Measurements from ENCODE around the gene ZGPAT.
"Not testable (repeated sequence)": the region's sequence is repeated elsewhere in the genome, so short reads cannot be mapped to it uniquely, and the experiment has no call there.

ZGPAT gene

DNA sequence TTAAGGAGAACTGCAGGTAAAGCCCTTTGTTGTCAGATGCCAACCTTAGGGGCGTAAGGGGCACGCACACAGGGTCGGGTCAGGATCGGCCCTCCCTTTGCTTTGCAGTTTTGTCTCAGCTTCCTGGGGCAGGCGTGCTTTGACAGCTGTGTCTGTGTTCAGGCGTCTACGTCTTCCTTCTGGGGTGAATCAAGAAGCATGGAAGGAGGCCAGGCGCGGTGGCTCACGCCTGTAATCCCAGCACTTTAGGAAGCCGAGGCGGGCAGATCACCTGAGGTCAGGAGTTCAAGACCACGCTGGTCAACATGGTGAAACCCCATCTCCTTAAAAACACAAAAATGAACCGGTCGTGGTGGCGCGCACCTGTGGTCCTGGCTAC lies 1.3 kb downstream of the ZGPAT start:
- H3K4me3 ChIP-seq (ENCODE audit: low read depth, low read length) = peak overlapping the region; percentile 87

DNA sequence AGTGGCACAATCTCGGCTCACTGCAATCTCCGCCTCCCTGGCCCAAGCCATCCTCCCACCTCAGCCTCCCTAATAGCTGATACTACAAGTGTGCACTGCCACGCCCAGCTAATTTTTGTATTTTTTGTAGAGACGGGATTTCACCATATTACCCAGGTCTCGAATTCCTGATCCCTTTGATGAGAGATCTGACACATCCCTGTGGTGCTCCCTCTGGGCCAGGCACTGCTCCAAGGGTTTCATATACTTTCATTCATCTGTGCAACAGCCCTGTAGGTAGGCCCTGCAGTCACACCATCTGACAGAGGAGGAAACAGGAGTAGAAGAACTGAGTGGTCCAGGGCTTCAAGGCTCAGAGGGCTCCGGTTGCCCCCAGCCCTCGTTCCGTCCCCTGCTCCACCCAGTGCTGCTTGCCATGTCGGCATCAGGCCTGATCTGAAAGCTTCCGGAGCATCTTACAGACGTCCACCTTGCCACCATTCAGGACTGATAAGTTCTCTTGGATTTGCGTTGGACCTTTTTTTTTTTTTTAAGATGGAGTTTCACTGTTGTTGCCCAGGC lies 3.3 kb downstream of the ZGPAT start:
- TF ChIP-seq, protein P1, sequence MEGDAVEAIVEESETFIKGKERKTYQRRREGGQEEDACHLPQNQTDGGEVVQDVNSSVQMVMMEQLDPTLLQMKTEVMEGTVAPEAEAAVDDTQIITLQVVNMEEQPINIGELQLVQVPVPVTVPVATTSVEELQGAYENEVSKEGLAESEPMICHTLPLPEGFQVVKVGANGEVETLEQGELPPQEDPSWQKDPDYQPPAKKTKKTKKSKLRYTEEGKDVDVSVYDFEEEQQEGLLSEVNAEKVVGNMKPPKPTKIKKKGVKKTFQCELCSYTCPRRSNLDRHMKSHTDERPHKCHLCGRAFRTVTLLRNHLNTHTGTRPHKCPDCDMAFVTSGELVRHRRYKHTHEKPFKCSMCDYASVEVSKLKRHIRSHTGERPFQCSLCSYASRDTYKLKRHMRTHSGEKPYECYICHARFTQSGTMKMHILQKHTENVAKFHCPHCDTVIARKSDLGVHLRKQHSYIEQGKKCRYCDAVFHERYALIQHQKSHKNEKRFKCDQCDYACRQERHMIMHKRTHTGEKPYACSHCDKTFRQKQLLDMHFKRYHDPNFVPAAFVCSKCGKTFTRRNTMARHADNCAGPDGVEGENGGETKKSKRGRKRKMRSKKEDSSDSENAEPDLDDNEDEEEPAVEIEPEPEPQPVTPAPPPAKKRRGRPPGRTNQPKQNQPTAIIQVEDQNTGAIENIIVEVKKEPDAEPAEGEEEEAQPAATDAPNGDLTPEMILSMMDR (IDR thresholded peaks at IDR 0.05; ENCODE audit: low read depth, low read length) = no peak
- H3K4me3 ChIP-seq (ENCODE audit: low read depth, low read length) = no peak overlapping the region

More for the DNA sequence above, 1.3 kb downstream of the ZGPAT start:
- TF ChIP-seq, protein P1 (IDR thresholded peaks at IDR 0.05; ENCODE audit: low read depth, low read length) = no peak

DNA sequence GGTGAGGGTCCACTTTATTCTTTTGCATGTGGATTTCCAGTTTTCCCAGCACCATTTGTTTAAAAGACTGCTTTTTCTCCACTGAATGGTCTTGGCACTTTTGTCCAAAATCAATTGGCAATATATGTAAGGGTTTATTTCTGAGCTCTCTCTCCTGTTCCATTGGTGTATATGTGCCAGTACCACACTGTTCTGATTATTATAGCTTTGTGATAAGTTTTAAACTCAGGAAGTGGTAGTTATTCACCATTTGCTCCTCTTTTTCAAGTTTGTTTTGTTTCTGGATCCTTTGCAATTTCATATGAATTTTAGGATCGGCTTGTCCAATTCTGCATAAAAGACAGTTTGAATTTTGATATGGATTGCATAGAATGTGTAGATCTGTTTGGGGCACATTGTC lies 4.4 kb downstream of the ZGPAT start:
- TF ChIP-seq, protein P1 (IDR thresholded peaks at IDR 0.05; ENCODE audit: low read depth, low read length) = no peak
- no peak overlapping the region for H3K4me3 ChIP-seq (ENCODE audit: low read depth, low read length)

DNA sequence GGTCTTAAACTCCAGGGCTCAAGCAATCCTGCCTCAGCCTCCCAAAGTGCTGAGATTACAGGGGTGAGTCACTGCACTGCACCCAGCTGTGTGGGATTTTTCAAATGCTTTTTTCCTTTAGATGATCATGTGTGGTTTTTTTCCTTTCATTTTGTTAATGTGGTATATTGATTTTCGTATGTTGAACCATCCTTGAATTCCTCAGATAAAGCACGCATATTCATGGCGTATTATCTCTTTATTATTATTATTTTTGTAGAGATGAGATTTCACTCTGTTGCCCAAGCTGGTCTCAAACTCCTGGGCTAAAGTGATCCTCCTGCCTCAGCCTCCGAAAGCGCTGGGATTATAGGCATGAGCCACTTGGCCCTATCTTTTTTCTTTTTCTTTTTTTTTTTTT lies 7.0 kb downstream of the ZGPAT start:
- H3K4me3 ChIP-seq (ENCODE audit: low read depth, low read length) = no peak overlapping the region
- TF ChIP-seq, protein P1 (IDR thresholded peaks at IDR 0.05; ENCODE audit: low read depth, low read length) = no peak

- TF ChIP-seq, protein P1 (IDR thresholded peaks at IDR 0.05; ENCODE audit: low read depth, low read length) = no peak
- no peak overlapping the region for H3K4me3 ChIP-seq (ENCODE audit: low read depth, low read length)
Measured at GRCh38 chr20:63718996-63719395, 11.2 kb downstream of the ZGPAT start.

GRCh38 chr20:63722967-63723622 lies 15.3 kb downstream of the ZGPAT start:
- H3K4me3 ChIP-seq (ENCODE audit: low read depth, low read length) = not testable (repeated sequence)

- H3K4me3 ChIP-seq (ENCODE audit: low read depth, low read length) = not testable (repeated sequence)
Measured at GRCh38 chr20:63730189-63730733, 22.4 kb downstream of the ZGPAT start.

DNA sequence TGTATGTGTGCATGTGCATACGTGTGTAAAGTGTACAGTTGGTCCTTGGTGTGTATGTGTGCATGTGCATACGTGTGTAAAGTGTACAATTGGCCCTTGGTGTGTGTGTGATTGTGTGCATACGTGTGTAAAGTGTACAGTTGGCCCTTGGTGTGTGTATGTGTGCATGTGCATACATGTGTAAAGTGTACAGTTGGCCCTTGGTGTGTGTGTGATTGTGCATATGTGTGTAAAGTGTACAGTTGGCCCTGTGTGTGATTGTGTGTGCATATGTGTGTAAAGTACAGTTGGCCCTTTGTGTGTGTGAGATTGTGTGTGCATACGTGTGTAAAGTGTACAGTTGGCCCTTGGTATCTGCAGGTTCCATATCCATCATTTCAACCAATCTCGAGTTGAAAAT lies 23.6 kb downstream of the ZGPAT start:
- no peak overlapping the region for H3K4me3 ChIP-seq (ENCODE audit: low read depth, low read length)
- TF ChIP-seq, protein P1 (IDR thresholded peaks at IDR 0.05; ENCODE audit: low read depth, low read length) = no peak

Measured in WI38 (cell line).